ENCODE measurements around the gene ALDH5A1. TPM values are rescaled to one million over a fixed set of nuclear protein-coding genes. Genes with fewer than 3 reads are reported as not detected.

Gene ALDH5A1
- total and polyA plus RNA-seq, 10 of the 15 experiments (the other 5 are each of a cell fraction or from before 2014, with no cell fraction given) = 2.6 to 13.8 (median 9.3) TPM

DNA sequence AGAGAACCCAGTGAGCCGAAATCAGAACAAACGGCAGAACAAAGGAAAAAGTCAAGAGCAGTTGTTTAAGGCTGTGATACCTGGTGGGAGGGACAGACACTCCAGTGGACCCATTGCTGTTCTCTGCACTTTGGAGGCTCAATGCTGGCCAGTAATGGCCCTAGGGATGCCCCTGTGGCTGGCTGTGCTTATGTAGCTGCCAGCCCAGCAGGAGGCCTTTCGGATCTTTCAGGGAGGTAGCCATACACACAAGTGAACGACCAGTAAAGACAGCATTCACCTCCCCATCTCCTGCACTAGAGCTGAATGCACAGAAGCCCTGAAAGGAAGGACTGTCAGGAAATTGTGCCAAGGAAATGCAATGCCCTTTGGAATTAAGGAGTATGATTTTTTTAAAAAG, 39.7 kb upstream of the ALDH5A1 start:
- Histone ChIP-seq H3K9ac (ENCODE audit: control insufficient read depth, insufficient read depth, low read length) (no peak overlapping the region), H2AFZ (ENCODE audit: control insufficient read depth, low read depth, low read length) (no peak overlapping the region), H3K36me3 (ENCODE audit: control insufficient read depth in 2 of 2, insufficient read depth in 2 of 2, low read length in 1 of 2) (no peaks in the 10 kb centered on the region), H3K79me2 (ENCODE audit: control insufficient read depth, insufficient read depth, low read length) (no peaks in the 10 kb centered on the region), H3K27ac (ENCODE audit: control insufficient read depth, insufficient read depth) (no peak overlapping the region), H3K9me3 (replicated peaks; ENCODE audit: control insufficient read depth, insufficient read depth, low read length) (no peaks in the 10 kb centered on the region), H3K4me1 (ENCODE audit: control insufficient read depth, insufficient read depth, low read length) (no peaks in the 10 kb centered on the region), H3K4me3 (no peak overlapping the region), H4K20me1 (ENCODE audit: control insufficient read depth, insufficient read depth) (no peaks in the 10 kb centered on the region), H3K27me3 (replicated peaks in 1 of 2; ENCODE audit: control insufficient read depth in 2 of 2, insufficient read depth in 2 of 2, low read length in 1 of 2) (no peaks in the 10 kb centered on the region), H3K4me2 (ENCODE audit: control insufficient read depth, insufficient read depth) (no peak overlapping the region)
- TF ChIP-seq ZNF622 (IDR thresholded peaks at IDR 0.05) (no peak), SIN3A (IDR thresholded peaks at IDR 0.05; ENCODE audit: low read depth, low read length) (no peak), MEF2B (IDR thresholded peaks at IDR 0.05; ENCODE audit: partially characterized antibody, poor library complexity, severe bottlenecking) (no peak), NFXL1 (IDR thresholded peaks at IDR 0.05; ENCODE audit: borderline replicate concordance) (no peak), TCF3 (IDR thresholded peaks at IDR 0.05; ENCODE audit: borderline replicate concordance, insufficient read depth, low read depth, low read length) (no peak), SREBF2 (IDR thresholded peaks at IDR 0.05; ENCODE audit: low read length) (no peak), IKZF2 (IDR thresholded peaks at IDR 0.05) (no peak), RELA (IDR thresholded peaks at IDR 0.05; ENCODE audit: borderline replicate concordance, partially characterized antibody) (no peak), FOS (IDR thresholded peaks at IDR 0.05; ENCODE audit: borderline replicate concordance, extremely low read depth, insufficient read length) (no peak), JUND (IDR thresholded peaks at IDR 0.05; ENCODE audit: low read depth, low read length) (no peak)
- TF ChIP-seq, protein P1, sequence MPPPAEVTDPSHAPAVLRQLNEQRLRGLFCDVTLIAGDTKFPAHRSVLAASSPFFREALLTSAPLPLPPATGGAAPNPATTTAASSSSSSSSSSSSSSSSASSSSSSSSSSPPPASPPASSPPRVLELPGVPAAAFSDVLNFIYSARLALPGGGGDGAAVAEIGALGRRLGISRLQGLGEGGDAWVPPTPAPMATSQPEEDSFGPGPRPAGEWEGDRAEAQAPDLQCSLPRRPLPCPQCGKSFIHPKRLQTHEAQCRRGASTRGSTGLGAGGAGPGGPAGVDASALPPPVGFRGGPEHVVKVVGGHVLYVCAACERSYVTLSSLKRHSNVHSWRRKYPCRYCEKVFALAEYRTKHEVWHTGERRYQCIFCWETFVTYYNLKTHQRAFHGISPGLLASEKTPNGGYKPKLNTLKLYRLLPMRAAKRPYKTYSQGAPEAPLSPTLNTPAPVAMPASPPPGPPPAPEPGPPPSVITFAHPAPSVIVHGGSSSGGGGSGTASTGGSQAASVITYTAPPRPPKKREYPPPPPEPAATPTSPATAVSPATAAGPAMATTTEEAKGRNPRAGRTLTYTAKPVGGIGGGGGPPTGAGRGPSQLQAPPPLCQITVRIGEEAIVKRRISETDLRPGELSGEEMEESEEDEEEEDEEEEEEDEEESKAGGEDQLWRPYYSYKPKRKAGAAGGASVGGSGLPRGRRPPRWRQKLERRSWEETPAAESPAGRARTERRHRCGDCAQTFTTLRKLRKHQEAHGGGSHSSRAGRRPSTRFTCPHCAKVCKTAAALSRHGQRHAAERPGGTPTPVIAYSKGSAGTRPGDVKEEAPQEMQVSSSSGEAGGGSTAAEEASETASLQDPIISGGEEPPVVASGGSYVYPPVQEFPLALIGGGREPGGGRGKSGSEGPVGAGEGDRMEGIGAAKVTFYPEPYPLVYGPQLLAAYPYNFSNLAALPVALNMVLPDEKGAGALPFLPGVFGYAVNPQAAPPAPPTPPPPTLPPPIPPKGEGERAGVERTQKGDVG (CRISPR knock-in tag; IDR thresholded peaks at IDR 0.05) = no peak
- ChIA-PET POLR2A (no interaction called here), SMC1A (ENCODE audit: uncharacterized antibody, unreplicated experiment) (no interaction called here), RAD21 (ENCODE audit: unreplicated experiment) (no interaction called here), CTCF (interaction anchor here (0.7 kb wide), 1 partner anchor 34 kb away, joined by 3 read pairs; no protein-coding TSS in a partner anchor)
- FAIRE-seq (no peak), DNase-seq (ENCODE audit: low read depth, low spot score) (no peak), ATAC-seq (no peak)
- no TSS peak for BruUV-seq (replicated peaks)
- 75% methylated on average over 4 of the region's 4 CpGs for WGBS (ENCODE audit: insufficient coverage, insufficient replicate concordance, low lambda C conversion rate, missing lambda C conversion rate)
- in situ Hi-C loops (cut with MboI) = no loop called here
- intact Hi-C loops (cut with micrococcal nuclease; ENCODE audit: unreplicated experiment) = no loop called here
